Measurements from ENCODE around the gene CRHBP. TPM values are rescaled to one million over a fixed set of nuclear protein-coding genes. Genes with fewer than 3 reads are reported as not detected.

Gene CRHBP
- total and polyA plus RNA-seq, 4 donors = 37.3 to 159 (median 91.8) TPM

DNA sequence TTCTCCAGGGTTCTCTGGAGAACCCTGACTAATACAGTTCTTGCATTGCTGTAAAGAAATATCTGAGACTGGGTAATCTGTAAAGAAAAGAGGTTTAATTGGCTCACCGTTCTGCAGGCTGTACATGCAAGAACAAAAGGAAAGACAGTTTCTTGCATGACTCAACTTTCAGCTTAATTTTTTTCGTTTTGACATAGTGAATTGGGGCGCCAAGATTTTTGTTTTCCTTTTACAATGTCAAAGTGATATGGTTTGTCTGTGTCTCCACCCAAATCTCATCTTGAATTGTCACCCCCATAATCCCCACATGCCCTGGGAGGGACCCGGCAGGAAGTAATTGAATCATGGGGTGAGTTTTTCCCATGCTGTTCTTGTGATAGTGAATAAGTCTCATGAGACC lies 11.8 kb upstream of the CRHBP start:
- WGBS = 83% methylated on average over 4 of the region's 4 CpGs

DNA sequence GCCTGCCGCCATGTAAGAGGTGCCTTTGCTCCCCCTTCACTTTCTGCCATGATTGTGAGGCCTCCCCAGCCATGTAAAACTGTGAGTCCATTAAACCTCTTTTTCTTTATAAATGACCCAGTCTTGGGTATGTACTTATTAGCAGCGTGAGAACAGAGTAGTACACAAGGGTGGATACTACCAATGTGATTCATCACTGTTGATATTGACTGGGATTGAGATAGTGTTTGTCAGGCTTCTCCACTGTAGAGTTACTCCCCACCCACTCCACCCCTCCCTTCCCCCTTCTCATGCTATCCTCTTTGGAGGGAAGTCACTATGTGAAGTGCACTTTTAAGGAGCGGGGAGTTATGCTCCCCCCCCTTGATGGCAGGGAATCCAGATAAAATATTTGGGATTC lies 11.4 kb upstream of the CRHBP start:
- DNase-seq (ENCODE audit: low spot score) = no peak
- Histone ChIP-seq H3K9ac (ENCODE audit: low read depth in 1 of 2, low read length in 2 of 2) (no peak overlapping the region), H3K36me3 (ENCODE audit: control insufficient read depth in 4 of 4, insufficient read depth in 3 of 4, low read depth in 1 of 4, low read length in 3 of 4) (no peaks in the 10 kb centered on the region), H3K27me3 (ENCODE audit: control insufficient read depth in 4 of 4, insufficient read depth in 4 of 4, low read length in 3 of 4) (no peaks in the 10 kb centered on the region), H3K27ac (ENCODE audit: low read depth in 1 of 2, low read length in 2 of 2) (no peak overlapping the region), H3K4me3 (ENCODE audit: low read depth in 1 of 3, low read length in 3 of 3) (no peak overlapping the region), H3K4me1 (ENCODE audit: control insufficient read depth in 4 of 4, insufficient read depth in 4 of 4, low read length in 3 of 4) (no peaks in the 10 kb centered on the region), H3K9me3 (ENCODE audit: control insufficient read depth in 4 of 4, low read length in 3 of 4) (no peaks in the 10 kb centered on the region)
- TF ChIP-seq FOXA2 (IDR thresholded peaks at IDR 0.05) (no peak), RAD21 (IDR thresholded peaks at IDR 0.05) (no peak), FOXA1 (IDR thresholded peaks at IDR 0.05) (no peak), TAF1 (conservative IDR thresholded peaks at IDR 0.05) (no peak), EGR1 (IDR thresholded peaks at IDR 0.05; ENCODE audit: low read depth in 2 of 2) (no peak), GABPA (IDR thresholded peaks at IDR 0.05 in 1 of 2, conservative IDR thresholded peaks at IDR 0.05 in 1 of 2) (no peak), JUND (IDR thresholded peaks at IDR 0.05) (no peak), HNF4A (conservative IDR thresholded peaks at IDR 0.05) (no peak)
- TF ChIP-seq, protein P1, sequence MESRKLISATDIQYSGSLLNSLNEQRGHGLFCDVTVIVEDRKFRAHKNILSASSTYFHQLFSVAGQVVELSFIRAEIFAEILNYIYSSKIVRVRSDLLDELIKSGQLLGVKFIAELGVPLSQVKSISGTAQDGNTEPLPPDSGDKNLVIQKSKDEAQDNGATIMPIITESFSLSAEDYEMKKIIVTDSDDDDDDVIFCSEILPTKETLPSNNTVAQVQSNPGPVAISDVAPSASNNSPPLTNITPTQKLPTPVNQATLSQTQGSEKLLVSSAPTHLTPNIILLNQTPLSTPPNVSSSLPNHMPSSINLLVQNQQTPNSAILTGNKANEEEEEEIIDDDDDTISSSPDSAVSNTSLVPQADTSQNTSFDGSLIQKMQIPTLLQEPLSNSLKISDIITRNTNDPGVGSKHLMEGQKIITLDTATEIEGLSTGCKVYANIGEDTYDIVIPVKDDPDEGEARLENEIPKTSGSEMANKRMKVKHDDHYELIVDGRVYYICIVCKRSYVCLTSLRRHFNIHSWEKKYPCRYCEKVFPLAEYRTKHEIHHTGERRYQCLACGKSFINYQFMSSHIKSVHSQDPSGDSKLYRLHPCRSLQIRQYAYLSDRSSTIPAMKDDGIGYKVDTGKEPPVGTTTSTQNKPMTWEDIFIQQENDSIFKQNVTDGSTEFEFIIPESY (IDR thresholded peaks at IDR 0.05) = no peak
- TF ChIP-seq, protein P2, sequence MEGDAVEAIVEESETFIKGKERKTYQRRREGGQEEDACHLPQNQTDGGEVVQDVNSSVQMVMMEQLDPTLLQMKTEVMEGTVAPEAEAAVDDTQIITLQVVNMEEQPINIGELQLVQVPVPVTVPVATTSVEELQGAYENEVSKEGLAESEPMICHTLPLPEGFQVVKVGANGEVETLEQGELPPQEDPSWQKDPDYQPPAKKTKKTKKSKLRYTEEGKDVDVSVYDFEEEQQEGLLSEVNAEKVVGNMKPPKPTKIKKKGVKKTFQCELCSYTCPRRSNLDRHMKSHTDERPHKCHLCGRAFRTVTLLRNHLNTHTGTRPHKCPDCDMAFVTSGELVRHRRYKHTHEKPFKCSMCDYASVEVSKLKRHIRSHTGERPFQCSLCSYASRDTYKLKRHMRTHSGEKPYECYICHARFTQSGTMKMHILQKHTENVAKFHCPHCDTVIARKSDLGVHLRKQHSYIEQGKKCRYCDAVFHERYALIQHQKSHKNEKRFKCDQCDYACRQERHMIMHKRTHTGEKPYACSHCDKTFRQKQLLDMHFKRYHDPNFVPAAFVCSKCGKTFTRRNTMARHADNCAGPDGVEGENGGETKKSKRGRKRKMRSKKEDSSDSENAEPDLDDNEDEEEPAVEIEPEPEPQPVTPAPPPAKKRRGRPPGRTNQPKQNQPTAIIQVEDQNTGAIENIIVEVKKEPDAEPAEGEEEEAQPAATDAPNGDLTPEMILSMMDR (IDR thresholded peaks at IDR 0.05; ENCODE audit: low read depth, low read length, missing input control) = no peak
- TF ChIP-seq, protein P3, sequence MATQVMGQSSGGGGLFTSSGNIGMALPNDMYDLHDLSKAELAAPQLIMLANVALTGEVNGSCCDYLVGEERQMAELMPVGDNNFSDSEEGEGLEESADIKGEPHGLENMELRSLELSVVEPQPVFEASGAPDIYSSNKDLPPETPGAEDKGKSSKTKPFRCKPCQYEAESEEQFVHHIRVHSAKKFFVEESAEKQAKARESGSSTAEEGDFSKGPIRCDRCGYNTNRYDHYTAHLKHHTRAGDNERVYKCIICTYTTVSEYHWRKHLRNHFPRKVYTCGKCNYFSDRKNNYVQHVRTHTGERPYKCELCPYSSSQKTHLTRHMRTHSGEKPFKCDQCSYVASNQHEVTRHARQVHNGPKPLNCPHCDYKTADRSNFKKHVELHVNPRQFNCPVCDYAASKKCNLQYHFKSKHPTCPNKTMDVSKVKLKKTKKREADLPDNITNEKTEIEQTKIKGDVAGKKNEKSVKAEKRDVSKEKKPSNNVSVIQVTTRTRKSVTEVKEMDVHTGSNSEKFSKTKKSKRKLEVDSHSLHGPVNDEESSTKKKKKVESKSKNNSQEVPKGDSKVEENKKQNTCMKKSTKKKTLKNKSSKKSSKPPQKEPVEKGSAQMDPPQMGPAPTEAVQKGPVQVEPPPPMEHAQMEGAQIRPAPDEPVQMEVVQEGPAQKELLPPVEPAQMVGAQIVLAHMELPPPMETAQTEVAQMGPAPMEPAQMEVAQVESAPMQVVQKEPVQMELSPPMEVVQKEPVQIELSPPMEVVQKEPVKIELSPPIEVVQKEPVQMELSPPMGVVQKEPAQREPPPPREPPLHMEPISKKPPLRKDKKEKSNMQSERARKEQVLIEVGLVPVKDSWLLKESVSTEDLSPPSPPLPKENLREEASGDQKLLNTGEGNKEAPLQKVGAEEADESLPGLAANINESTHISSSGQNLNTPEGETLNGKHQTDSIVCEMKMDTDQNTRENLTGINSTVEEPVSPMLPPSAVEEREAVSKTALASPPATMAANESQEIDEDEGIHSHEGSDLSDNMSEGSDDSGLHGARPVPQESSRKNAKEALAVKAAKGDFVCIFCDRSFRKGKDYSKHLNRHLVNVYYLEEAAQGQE (IDR thresholded peaks at IDR 0.05) = no peak
- TF ChIP-seq, protein P4, sequence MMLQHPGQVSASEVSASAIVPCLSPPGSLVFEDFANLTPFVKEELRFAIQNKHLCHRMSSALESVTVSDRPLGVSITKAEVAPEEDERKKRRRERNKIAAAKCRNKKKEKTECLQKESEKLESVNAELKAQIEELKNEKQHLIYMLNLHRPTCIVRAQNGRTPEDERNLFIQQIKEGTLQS (IDR thresholded peaks at IDR 0.05) = no peak
- WGBS = 98% methylated on average over 3 of the region's 3 CpGs

More for the DNA sequence above, 11.8 kb upstream of the CRHBP start:
- Histone ChIP-seq H3K27ac (ENCODE audit: low read depth in 1 of 2, low read length in 2 of 2) (no peak overlapping the region), H3K4me1 (ENCODE audit: control insufficient read depth in 4 of 4, insufficient read depth in 4 of 4, low read length in 3 of 4) (no peaks in the 10 kb centered on the region), H3K27me3 (ENCODE audit: control insufficient read depth in 4 of 4, insufficient read depth in 4 of 4, low read length in 3 of 4) (no peaks in the 10 kb centered on the region), H3K4me3 (ENCODE audit: low read depth in 1 of 3, low read length in 3 of 3) (no peak overlapping the region), H3K9me3 (ENCODE audit: control insufficient read depth in 4 of 4, low read length in 3 of 4) (no peaks in the 10 kb centered on the region), H3K9ac (ENCODE audit: low read depth in 1 of 2, low read length in 2 of 2) (no peak overlapping the region), H3K36me3 (ENCODE audit: control insufficient read depth in 4 of 4, insufficient read depth in 3 of 4, low read depth in 1 of 4, low read length in 3 of 4) (no peaks in the 10 kb centered on the region)
- TF ChIP-seq, protein P2 (IDR thresholded peaks at IDR 0.05; ENCODE audit: low read depth, low read length, missing input control) = no peak
- TF ChIP-seq, protein P1 (IDR thresholded peaks at IDR 0.05) = no peak
- TF ChIP-seq HNF4A (conservative IDR thresholded peaks at IDR 0.05) (no peak), FOXA2 (IDR thresholded peaks at IDR 0.05) (no peak), RXRA (IDR thresholded peaks at IDR 0.05) (no peak), TAF1 (conservative IDR thresholded peaks at IDR 0.05) (no peak), HNF4G (IDR thresholded peaks at IDR 0.05) (no peak)
- TF ChIP-seq, protein P4 (IDR thresholded peaks at IDR 0.05) = no peak
- no peak for DNase-seq (ENCODE audit: low spot score)
